ENCODE measurements around the gene UBE2Z. TPM values are rescaled to one million over a fixed set of nuclear protein-coding genes. Genes with fewer than 3 reads are reported as not detected.

UBE2Z gene
- total RNA-seq, 3 donors from 2014 or later = 45.9 to 70.1 (median 64.2) TPM

DNA sequence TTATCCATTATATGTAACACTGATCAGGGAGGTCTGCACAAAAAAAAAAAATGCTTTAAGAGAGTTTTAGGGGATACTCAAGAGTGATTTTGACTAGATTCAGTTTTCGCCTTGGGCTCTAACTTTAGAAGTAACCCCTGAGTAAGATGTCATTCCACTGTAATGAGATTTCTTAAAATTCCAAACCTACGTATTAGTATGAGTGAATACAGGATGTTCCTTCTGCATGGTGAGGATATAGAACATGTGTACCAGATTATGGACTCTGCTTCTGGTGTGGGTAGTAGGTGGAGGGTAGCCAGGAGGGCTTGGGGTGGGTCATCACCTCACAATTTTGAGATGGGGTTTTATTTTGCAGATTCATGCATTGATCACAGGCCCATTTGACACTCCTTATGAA, 4.3 kb downstream of the UBE2Z start:
- Histone ChIP-seq H3K9me3 (no peaks in the 10 kb centered on the region), H3K4me1 (peaks cover 0 to 11% of the 10 kb centered on the region in 2 donors), H3K27me3 (no peaks in the 10 kb centered on the region), H3K4me3 (no peak overlapping the region), H3K27ac (no peak overlapping the region), H3K36me3 (no peaks in the 10 kb centered on the region)
- intact Hi-C loops (cut with DNase I; ENCODE audit: low total_unique reads) = no loop called here
- TF ChIP-seq, protein P1, sequence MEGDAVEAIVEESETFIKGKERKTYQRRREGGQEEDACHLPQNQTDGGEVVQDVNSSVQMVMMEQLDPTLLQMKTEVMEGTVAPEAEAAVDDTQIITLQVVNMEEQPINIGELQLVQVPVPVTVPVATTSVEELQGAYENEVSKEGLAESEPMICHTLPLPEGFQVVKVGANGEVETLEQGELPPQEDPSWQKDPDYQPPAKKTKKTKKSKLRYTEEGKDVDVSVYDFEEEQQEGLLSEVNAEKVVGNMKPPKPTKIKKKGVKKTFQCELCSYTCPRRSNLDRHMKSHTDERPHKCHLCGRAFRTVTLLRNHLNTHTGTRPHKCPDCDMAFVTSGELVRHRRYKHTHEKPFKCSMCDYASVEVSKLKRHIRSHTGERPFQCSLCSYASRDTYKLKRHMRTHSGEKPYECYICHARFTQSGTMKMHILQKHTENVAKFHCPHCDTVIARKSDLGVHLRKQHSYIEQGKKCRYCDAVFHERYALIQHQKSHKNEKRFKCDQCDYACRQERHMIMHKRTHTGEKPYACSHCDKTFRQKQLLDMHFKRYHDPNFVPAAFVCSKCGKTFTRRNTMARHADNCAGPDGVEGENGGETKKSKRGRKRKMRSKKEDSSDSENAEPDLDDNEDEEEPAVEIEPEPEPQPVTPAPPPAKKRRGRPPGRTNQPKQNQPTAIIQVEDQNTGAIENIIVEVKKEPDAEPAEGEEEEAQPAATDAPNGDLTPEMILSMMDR (IDR thresholded peaks at IDR 0.05) = no peak
- TF ChIP-seq POLR2A (IDR thresholded peaks at IDR 0.05) (no peak), POLR2AphosphoS5 (IDR thresholded peaks at IDR 0.05) (no peak)
- DNase-seq (ENCODE audit: low spot score in 2 of 2) = no peak

DNA sequence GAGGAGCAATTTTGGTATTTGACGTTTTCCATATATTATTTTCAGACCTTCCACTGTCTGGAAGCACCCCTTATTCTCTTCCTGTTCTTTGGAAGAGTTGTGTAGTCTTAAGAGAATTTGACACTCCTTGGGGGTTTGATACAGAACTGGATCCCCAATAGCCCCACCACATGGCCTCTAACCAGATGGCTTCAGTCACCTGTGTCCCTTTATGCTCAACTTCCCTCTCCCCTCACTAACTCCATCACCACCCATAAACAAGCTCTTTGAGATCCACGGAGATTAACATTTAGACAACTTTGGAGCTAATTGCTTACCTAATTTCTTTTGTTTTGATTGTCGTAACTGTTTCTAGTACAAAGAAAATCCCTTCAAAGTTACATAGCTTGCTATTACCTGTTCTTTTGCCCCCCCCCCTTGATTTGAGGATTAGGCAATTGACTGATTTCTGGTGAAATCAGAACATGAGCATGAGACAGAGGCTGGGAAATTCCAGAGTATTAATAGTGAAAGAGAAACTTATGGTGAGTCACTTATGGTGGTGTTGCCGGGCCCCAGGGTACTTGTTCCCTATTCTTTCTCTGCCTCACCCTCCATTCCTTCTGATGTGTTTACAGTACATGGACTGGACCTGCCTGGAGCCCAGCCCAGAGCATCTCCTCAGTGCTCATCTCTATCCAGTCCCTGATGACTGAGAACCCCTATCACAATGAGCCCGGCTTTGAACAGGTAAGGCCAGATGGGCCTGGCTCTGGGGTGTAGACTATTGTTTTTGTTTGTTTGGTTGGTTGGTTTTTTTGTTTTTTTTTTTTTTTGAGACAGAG, 7.5 kb downstream of the UBE2Z start:
- Histone ChIP-seq H3K36me3 (peaks cover 4% of the 10 kb centered on the region), H3K27me3 (no peaks in the 10 kb centered on the region), H3K27ac (peak overlapping the region; percentile 52 to 71), H3K4me1 (no peaks in the 10 kb centered on the region), H3K4me3 (no peak overlapping the region), H3K9me3 (no peaks in the 10 kb centered on the region)
- intact Hi-C loops (cut with DNase I; ENCODE audit: low total_unique reads) = no loop called here
- TF ChIP-seq POLR2A (IDR thresholded peaks at IDR 0.05) (no peak), POLR2AphosphoS5 (IDR thresholded peaks at IDR 0.05) (no peak)
- TF ChIP-seq, protein P1 (IDR thresholded peaks at IDR 0.05) = no peak
- DNase-seq (ENCODE audit: low spot score in 2 of 2) = no peak

DNA sequence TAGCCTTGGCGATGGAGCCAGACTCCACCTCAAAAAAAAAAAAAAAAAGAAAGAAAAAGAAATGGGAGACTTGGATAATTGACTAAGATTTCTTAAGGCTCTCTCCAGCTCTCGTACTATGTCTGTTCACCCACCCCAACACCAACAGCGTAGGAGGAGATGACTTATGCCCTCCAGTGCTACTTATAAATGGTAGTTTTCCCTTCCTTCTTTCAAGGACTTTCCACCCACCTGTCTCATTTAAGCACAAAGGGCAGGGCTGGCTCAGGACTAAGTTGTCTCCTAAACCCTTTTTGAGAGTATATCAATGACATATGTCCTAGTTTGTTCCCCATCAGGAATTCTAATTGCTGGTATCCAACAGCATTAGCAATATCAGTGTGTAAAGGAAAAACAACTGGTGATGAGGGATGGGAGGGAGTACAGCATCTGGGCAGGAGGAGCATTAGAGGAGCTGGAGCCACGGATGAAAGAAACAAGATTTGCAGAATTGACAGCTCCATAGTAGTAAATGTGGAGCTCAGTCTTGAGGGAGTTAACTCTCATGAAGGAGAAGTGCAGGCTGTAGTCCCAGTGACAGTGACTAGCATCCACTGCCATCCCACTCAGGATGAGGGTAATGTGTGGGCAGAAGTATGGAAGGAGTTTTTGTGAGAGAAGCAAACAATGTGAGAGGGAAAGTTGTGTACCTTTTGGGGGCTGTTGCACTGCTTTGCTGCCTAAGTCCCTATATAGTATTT, 17.2 kb downstream of the UBE2Z start:
- no peaks in the 10 kb centered on the region for H3K9me3 ChIP-seq
- H3K4me3 ChIP-seq = no peak overlapping the region
- H3K27ac ChIP-seq = no peak overlapping the region
- no peaks in the 10 kb centered on the region for H3K4me1 ChIP-seq
- no peaks in the 10 kb centered on the region for H3K27me3 ChIP-seq
- no peaks in the 10 kb centered on the region for H3K36me3 ChIP-seq
- TF ChIP-seq POLR2AphosphoS5 (IDR thresholded peaks at IDR 0.05) (no peak), POLR2A (IDR thresholded peaks at IDR 0.05) (no peak)
- TF ChIP-seq, protein P1 (IDR thresholded peaks at IDR 0.05) = no peak
- intact Hi-C loops (cut with DNase I; ENCODE audit: low total_unique reads) = no loop called here
- DNase-seq (ENCODE audit: low spot score in 2 of 2) = no peak

DNA sequence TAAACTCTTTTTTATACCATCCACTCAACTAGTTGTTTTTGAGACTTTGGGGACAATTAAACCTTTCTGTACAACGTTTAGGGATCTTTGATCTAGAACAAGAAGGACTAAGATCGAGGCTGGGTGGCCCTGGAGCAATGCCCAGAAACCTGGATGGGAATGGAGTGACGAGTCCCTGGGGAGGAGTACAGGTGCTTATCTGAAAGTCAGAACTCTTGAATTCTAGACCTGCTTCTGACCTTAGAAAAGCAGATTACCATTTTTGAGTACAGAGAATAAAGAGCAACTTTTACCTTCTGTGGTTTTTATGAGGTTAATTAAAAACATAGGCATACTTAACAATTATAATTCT, 17.8 kb downstream of the UBE2Z start:
- DNase-seq (ENCODE audit: low spot score in 2 of 2) = no peak
- Histone ChIP-seq H3K27ac (no peak overlapping the region), H3K4me3 (no peak overlapping the region), H3K36me3 (no peaks in the 10 kb centered on the region), H3K9me3 (no peaks in the 10 kb centered on the region), H3K27me3 (no peaks in the 10 kb centered on the region), H3K4me1 (no peaks in the 10 kb centered on the region)
- TF ChIP-seq, protein P1 (IDR thresholded peaks at IDR 0.05) = no peak
- TF ChIP-seq POLR2A (IDR thresholded peaks at IDR 0.05) = no peak
- no peak for TF ChIP-seq POLR2AphosphoS5 (IDR thresholded peaks at IDR 0.05)
- intact Hi-C loops (cut with DNase I; ENCODE audit: low total_unique reads) = no loop called here
